H9 (cell line): ENCODE data around the gene TMEM187. TPM values are rescaled to one million over a fixed set of nuclear protein-coding genes. Genes with fewer than 3 reads are reported as not detected.

Experiments
- DNase-seq: peaks from one replicate; pipeline ENCODE4 v3.0.0-alpha.2; 2017
- H2AFZ ChIP-seq: one replicate; pipeline ENCODE4 v1.6.1; 2013; ENCODE audit warnings: mild to moderate bottlenecking, low read length, control low read depth, moderate library complexity
- H2AK5ac ChIP-seq: 2 replicates; pipeline ENCODE4 v1.6.1; 2013; ENCODE audit warnings: low read length, control low read depth, mixed read lengths; ENCODE audit not compliant: insufficient read length
- H2BK120ac ChIP-seq: one replicate; pipeline ENCODE4 v1.6.1; 2013; ENCODE audit warnings: low read depth, mild to moderate bottlenecking, low read length, control low read depth, inconsistent platforms; ENCODE audit not compliant: poor library complexity, severe bottlenecking
- H2BK12ac ChIP-seq: 2 replicates; pipeline ENCODE4 v1.6.1; 2013; ENCODE audit warnings: low read length, control low read depth, mixed read lengths, low read depth; ENCODE audit not compliant: insufficient read length
- H2BK15ac ChIP-seq: 2 replicates; pipeline ENCODE4 v1.6.1; 2013; ENCODE audit warnings: low read depth, low read length, control low read depth
- H2BK20ac ChIP-seq: one replicate; pipeline ENCODE4 v1.6.1; 2013; ENCODE audit warnings: low read depth, mild to moderate bottlenecking, low read length, control low read depth, inconsistent platforms; ENCODE audit not compliant: poor library complexity, severe bottlenecking
- H2BK5ac ChIP-seq: 2 replicates; pipeline ENCODE4 v1.6.1; 2013; ENCODE audit warnings: low read length, control low read depth, mixed read lengths; ENCODE audit not compliant: insufficient read length
- H3K14ac ChIP-seq: 2 replicates; pipeline ENCODE4 v1.6.1; 2013; ENCODE audit warnings: low read length, control low read depth; ENCODE audit not compliant: insufficient read depth
- H3K18ac ChIP-seq: 2 replicates; pipeline ENCODE4 v1.6.1; 2013; ENCODE audit warnings: low read depth, mild to moderate bottlenecking, mixed read lengths, low read length, control low read depth; ENCODE audit not compliant: insufficient read length
- H3K23ac ChIP-seq: 2 replicates; pipeline ENCODE4 v1.6.1; 2013; ENCODE audit warnings: low read length, control low read depth, mixed read lengths, low read depth; ENCODE audit not compliant: insufficient read length
- H3K23me2 ChIP-seq: 2 replicates; pipeline ENCODE4 v1.6.1; 2013; ENCODE audit warnings: low read depth, mild to moderate bottlenecking, mixed read lengths, low read length, control low read depth; ENCODE audit not compliant: insufficient read length, poor library complexity, severe bottlenecking
- H3K27ac ChIP-seq: 2 replicates; pipeline ENCODE4 v1.5.1; 2013; ENCODE audit warnings: low read length, control low read depth, mixed read lengths, low read depth; ENCODE audit not compliant: insufficient read length
- H3K27me3 ChIP-seq: 2 replicates; pipeline ENCODE4 v1.6.1; 2013; ENCODE audit warnings: low read length, control low read depth, inconsistent platforms; ENCODE audit not compliant: insufficient read depth
- H3K4ac ChIP-seq: 2 replicates; pipeline ENCODE4 v1.6.1; 2013; ENCODE audit warnings: low read depth, mild to moderate bottlenecking, control low read depth, inconsistent platforms, low read length, moderate library complexity
- H3K4me1 ChIP-seq: 2 replicates; pipeline ENCODE4 v1.6.1; 2013; ENCODE audit warnings: low read length, control low read depth, inconsistent platforms; ENCODE audit not compliant: insufficient read depth
- H3K4me2 ChIP-seq: 2 replicates; pipeline ENCODE4 v1.6.1; 2013; ENCODE audit warnings: low read length, control low read depth, mixed read lengths; ENCODE audit not compliant: insufficient read length, insufficient read depth
- H3K56ac ChIP-seq: 2 replicates; pipeline ENCODE4 v1.6.1; 2013; ENCODE audit warnings: low read depth, mild to moderate bottlenecking, mixed read lengths, low read length, control low read depth; ENCODE audit not compliant: insufficient read length
- H3K79me1 ChIP-seq: 2 replicates; pipeline ENCODE4 v1.6.1; 2013; ENCODE audit warnings: low read depth, mild to moderate bottlenecking, moderate library complexity, low read length, control low read depth, inconsistent platforms; ENCODE audit not compliant: insufficient read depth, poor library complexity, severe bottlenecking
- H3K79me2 ChIP-seq: 2 replicates; pipeline ENCODE4 v1.6.1; 2013; ENCODE audit warnings: low read length, control low read depth, inconsistent platforms; ENCODE audit not compliant: insufficient read depth
- H3K9ac ChIP-seq: 2 replicates; pipeline ENCODE4 v1.6.1; 2013; ENCODE audit warnings: low read length, control low read depth, mixed read lengths; ENCODE audit not compliant: insufficient read length; ENCODE audit errors: extremely low read depth
- H3K9me3 ChIP-seq: one replicate; pipeline ENCODE4 v1.6.1; 2013; ENCODE audit warnings: low read depth, low read length, inconsistent platforms; ENCODE audit not compliant: control insufficient read depth
- H3T11ph ChIP-seq: one replicate; pipeline ENCODE4 v1.6.1; 2013; ENCODE audit warnings: mild to moderate bottlenecking, low read length, control low read depth, inconsistent platforms
- H4K20me1 ChIP-seq: one replicate; pipeline ENCODE4 v1.6.1; 2013; ENCODE audit not compliant: control insufficient read depth, insufficient read length, insufficient read depth
- H4K5ac ChIP-seq: 2 replicates; pipeline ENCODE4 v1.6.1; 2013; ENCODE audit warnings: low read depth, mild to moderate bottlenecking, mixed read lengths, low read length, control low read depth; ENCODE audit not compliant: insufficient read length
- H4K8ac ChIP-seq: replicated peaks from 2 replicates; pipeline ENCODE4 v1.6.1; 2013; ENCODE audit warnings: low read length, control low read depth, mixed read lengths, low read depth; ENCODE audit not compliant: insufficient read length
- H4K91ac ChIP-seq: 2 replicates; pipeline ENCODE4 v1.6.1; 2013; ENCODE audit warnings: low read depth, mild to moderate bottlenecking, moderate library complexity, mixed read lengths, low read length, control low read depth; ENCODE audit not compliant: insufficient read length
- H3K27ac Mint-ChIP-seq, 3 experiments: 2 replicates in 2 of 3; 3 replicates in 1 of 3; pipeline ENCODE4 v1.8.0; 2020 to 2021; ENCODE audit warnings: mixed read lengths in 3 of 3, mild to moderate bottlenecking in 1 of 3, moderate library complexity in 1 of 3
- H3K27me3 Mint-ChIP-seq: 2 replicates; pipeline ENCODE4 v1.8.0; 2021; ENCODE audit warnings: low read depth, mild to moderate bottlenecking, moderate library complexity, mixed read lengths
- H3K36me3 Mint-ChIP-seq, 3 experiments: 2 replicates in 2 of 3; 3 replicates in 1 of 3; pipeline ENCODE4 v1.8.0; 2020 to 2021; ENCODE audit warnings: low read depth in 3 of 3, mixed read lengths in 3 of 3; ENCODE audit not compliant: insufficient read depth in 1 of 3
- H3K4me1 Mint-ChIP-seq, 2 experiments: 2 replicates each; pipeline ENCODE4 v1.8.0; 2020; ENCODE audit warnings: mixed read lengths in 2 of 2
- H3K4me3 Mint-ChIP-seq, 2 experiments: 2 replicates in 1 of 2; 3 replicates in 1 of 2; pipeline ENCODE4 v1.8.0; 2020 to 2021; ENCODE audit warnings: mild to moderate bottlenecking in 2 of 2, mixed read lengths in 2 of 2, moderate library complexity in 1 of 2
- H3K9me3 Mint-ChIP-seq, 2 experiments: 2 replicates in 1 of 2; 3 replicates in 1 of 2; pipeline ENCODE4 v1.8.0; 2020; ENCODE audit warnings: mild to moderate bottlenecking in 2 of 2, mixed read lengths in 2 of 2, moderate library complexity in 1 of 2
- WGBS: extraction: QIAGEN DNeasy Blood & Tissue Kit; methylation state at CpG from one replicate; pipeline ENCODE4 v1.1.7; 2013; ENCODE audit warnings: missing lambda C conversion rate, low lambda C conversion rate, mixed read lengths; ENCODE audit not compliant: insufficient read length; ENCODE audit errors: extremely low coverage; 5-methylcytosine and 5-hydroxymethylcytosine counted together
- total RNA-seq: library from RNA; stranded (reverse); gene quantifications from 2 replicates; pipeline ENCODE4 v1.2.1, GENCODE V29; 2021
- TF ChIP-seq, protein P1 (sequence below): fragments of 200-600 bp; sonication (generic); conservative IDR thresholded peaks from 3 replicates; pipeline ENCODE4 v1.8.0; 2021; ENCODE audit warnings: antibody characterized with exemption, mild to moderate bottlenecking

TMEM187 gene
- total RNA-seq, 1 experiment from 2014 or later, result 2.7 TPM

DNA sequence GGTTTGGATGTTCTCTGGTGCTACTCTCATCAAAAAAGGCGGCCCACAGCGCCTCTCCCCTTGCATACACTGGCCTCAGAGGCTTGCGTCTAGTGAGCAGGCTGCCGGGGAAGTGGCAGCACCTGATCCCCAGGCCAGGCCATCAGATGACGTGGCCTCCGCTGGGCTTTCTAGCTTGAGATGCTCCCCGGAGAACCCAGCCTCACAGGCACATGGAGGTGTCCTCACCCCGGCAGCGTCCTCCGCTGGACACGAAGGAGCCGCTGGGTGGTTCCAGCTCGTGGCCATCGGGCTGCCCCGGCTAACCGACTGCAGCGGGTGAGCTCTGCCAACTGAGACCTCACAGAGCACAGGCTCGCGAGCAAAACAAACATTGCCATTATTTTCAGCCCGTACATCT is 34.4 kb downstream of the TMEM187 start:
- Histone ChIP-seq H3K9me3 (peaks cover 21% of the 10 kb centered on the region), H3K23ac (no peak overlapping the region), H2BK120ac (no peak overlapping the region), H3T11ph (no peak overlapping the region), H4K91ac (no peak overlapping the region), H3K79me1 (no peaks in the 10 kb centered on the region), H2AFZ (no peak overlapping the region), H4K20me1 (no peaks in the 10 kb centered on the region), H2AK5ac (no peak overlapping the region), H3K4me2 (no peak overlapping the region), H3K27ac (no peak overlapping the region), H2BK12ac (no peak overlapping the region), H3K27me3 (no peaks in the 10 kb centered on the region), H2BK20ac (no peak overlapping the region), H3K79me2 (no peaks in the 10 kb centered on the region), H3K4ac (no peak overlapping the region), H3K18ac (no peak overlapping the region), H4K8ac (no peak overlapping the region), H3K23me2 (no peaks in the 10 kb centered on the region), H2BK5ac (no peak overlapping the region), H3K56ac (no peak overlapping the region), H2BK15ac (no peak overlapping the region), H3K14ac (no peak overlapping the region), H3K9ac (no peak overlapping the region), H3K4me1 (no peaks in the 10 kb centered on the region), H4K5ac (no peak overlapping the region)
- Mint-ChIP-seq H3K4me3 (no peak overlapping the region), H3K27me3 (no peaks in the 10 kb centered on the region; the same call in 1 of the 2 replicates), H3K4me1 (peaks cover 0 to 5% of the 10 kb centered on the region in 2 experiments; a peak in 1 of 4 replicates), H3K9me3 (peaks cover 66 to 69% of the 10 kb centered on the region in 2 experiments), H3K36me3 (peaks cover 14 to 45% (median 42%) of the 10 kb centered on the region in 3 experiments), H3K27ac (no peak overlapping the region)
- WGBS, result no CpG with 5 or more reads among the region's 20 CpGs
- no peak for DNase-seq
- TF ChIP-seq, protein P1, sequence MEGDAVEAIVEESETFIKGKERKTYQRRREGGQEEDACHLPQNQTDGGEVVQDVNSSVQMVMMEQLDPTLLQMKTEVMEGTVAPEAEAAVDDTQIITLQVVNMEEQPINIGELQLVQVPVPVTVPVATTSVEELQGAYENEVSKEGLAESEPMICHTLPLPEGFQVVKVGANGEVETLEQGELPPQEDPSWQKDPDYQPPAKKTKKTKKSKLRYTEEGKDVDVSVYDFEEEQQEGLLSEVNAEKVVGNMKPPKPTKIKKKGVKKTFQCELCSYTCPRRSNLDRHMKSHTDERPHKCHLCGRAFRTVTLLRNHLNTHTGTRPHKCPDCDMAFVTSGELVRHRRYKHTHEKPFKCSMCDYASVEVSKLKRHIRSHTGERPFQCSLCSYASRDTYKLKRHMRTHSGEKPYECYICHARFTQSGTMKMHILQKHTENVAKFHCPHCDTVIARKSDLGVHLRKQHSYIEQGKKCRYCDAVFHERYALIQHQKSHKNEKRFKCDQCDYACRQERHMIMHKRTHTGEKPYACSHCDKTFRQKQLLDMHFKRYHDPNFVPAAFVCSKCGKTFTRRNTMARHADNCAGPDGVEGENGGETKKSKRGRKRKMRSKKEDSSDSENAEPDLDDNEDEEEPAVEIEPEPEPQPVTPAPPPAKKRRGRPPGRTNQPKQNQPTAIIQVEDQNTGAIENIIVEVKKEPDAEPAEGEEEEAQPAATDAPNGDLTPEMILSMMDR, result no peak
